GM12878 (cell line): ENCODE data around the gene MILR1. TPM values are rescaled to one million over a fixed set of nuclear protein-coding genes. Genes with fewer than 3 reads are reported as not detected.

Experiments used
- BCL3 ChIP-seq: IDR thresholded peaks from 2 replicates; pipeline ENCODE4 v1.6.1; 2011; ENCODE audit warnings: borderline replicate concordance, low read depth, mild to moderate bottlenecking, moderate library complexity, low read length; ENCODE audit not compliant: insufficient read depth, poor library complexity, severe bottlenecking
- CHD1 ChIP-seq: IDR thresholded peaks from 2 replicates; pipeline ENCODE4 v1.6.1; 2012; ENCODE audit warnings: low read depth, low read length, improper control_type of control experiment
- HDAC2 ChIP-seq: fragments of 200-600 bp; sonication (generic); IDR thresholded peaks from 2 replicates; pipeline ENCODE4 v1.6.1; 2017
- MTA3 ChIP-seq: IDR thresholded peaks from 2 replicates; pipeline ENCODE4 v1.6.1; 2012; ENCODE audit warnings: low read length, inconsistent platforms, borderline replicate concordance
- MYB ChIP-seq: fragments of 150-350 bp; IDR thresholded peaks from 2 replicates; pipeline ENCODE4 v1.6.1; 2014; ENCODE audit warnings: mild to moderate bottlenecking, low read depth, low read length, borderline replicate concordance
- TCF3 ChIP-seq: IDR thresholded peaks from 2 replicates; pipeline ENCODE4 v1.6.1; 2012; ENCODE audit warnings: low read depth, mild to moderate bottlenecking, low read length, borderline replicate concordance; ENCODE audit not compliant: insufficient read depth
- ZNF24 ChIP-seq: fragments of 450-650 bp; IDR thresholded peaks from 2 replicates; pipeline ENCODE4 v1.6.1; 2017; ENCODE audit warnings: antibody characterized with exemption, mild to moderate bottlenecking
- polyA plus RNA-seq, 11 experiments: library from polyadenylated mRNA; depleted of rRNA in 4 of 11; unstranded in 6 of 11; stranded (reverse) in 5 of 11; fragments of >200 nt; fragmentation: Nextera tagmentation in 4 of 11; fragmentation: Illumina TruSeq in 1 of 11; extraction: Ambion mirVana in 4 of 11; extraction: Trizol in 1 of 11; gene quantifications; 1 replicate in 1 of 11; 2 replicates in 10 of 11; pipeline versions ENCODE4 v1.2.1 to v1.2.3, GENCODE V29; 2011 to 2016; ENCODE audit warnings: inconsistent platforms in 2 of 11, missing spikeins in 2 of 11, low read depth in 1 of 11
- total RNA-seq, 4 experiments: library from RNA; depleted of rRNA in 3 of 4; stranded (reverse); fragments of >200 nt in 3 of 4; fragmentation: Illumina TruSeq in 1 of 4; extraction: Trizol in 1 of 4; gene quantifications; 2 replicates each; pipeline versions ENCODE4 v1.2.1 to v1.2.3, GENCODE V29; 2013 to 2021
- TF ChIP-seq, protein P1 (sequence below): fragments of 450-650 bp; IDR thresholded peaks from 2 replicates; pipeline ENCODE4 v1.6.1; 2017; ENCODE audit warnings: mild to moderate bottlenecking, moderate library complexity
- TF ChIP-seq, protein P2 (sequence below): IDR thresholded peaks from 2 replicates; pipeline ENCODE4 v1.6.1; 2011; ENCODE audit warnings: low read depth, low read length, improper control_type of control experiment, borderline replicate concordance
- TF ChIP-seq, protein P3 (sequence below): IDR thresholded peaks from 2 replicates; pipeline ENCODE4 v1.6.1; 2011; ENCODE audit warnings: mild to moderate bottlenecking, low read depth, low read length, moderate library complexity; ENCODE audit not compliant: insufficient replicate concordance

MILR1 gene
- total and polyA plus RNA-seq, 10 of the 15 experiments (the other 5 are each of a cell fraction or from before 2014, with no cell fraction given): 2.0 to 47.2 (median 17.2) TPM

- no peak for TF ChIP-seq MYB
- TF ChIP-seq CHD1: peak; percentile 91
- TF ChIP-seq, protein P1, sequence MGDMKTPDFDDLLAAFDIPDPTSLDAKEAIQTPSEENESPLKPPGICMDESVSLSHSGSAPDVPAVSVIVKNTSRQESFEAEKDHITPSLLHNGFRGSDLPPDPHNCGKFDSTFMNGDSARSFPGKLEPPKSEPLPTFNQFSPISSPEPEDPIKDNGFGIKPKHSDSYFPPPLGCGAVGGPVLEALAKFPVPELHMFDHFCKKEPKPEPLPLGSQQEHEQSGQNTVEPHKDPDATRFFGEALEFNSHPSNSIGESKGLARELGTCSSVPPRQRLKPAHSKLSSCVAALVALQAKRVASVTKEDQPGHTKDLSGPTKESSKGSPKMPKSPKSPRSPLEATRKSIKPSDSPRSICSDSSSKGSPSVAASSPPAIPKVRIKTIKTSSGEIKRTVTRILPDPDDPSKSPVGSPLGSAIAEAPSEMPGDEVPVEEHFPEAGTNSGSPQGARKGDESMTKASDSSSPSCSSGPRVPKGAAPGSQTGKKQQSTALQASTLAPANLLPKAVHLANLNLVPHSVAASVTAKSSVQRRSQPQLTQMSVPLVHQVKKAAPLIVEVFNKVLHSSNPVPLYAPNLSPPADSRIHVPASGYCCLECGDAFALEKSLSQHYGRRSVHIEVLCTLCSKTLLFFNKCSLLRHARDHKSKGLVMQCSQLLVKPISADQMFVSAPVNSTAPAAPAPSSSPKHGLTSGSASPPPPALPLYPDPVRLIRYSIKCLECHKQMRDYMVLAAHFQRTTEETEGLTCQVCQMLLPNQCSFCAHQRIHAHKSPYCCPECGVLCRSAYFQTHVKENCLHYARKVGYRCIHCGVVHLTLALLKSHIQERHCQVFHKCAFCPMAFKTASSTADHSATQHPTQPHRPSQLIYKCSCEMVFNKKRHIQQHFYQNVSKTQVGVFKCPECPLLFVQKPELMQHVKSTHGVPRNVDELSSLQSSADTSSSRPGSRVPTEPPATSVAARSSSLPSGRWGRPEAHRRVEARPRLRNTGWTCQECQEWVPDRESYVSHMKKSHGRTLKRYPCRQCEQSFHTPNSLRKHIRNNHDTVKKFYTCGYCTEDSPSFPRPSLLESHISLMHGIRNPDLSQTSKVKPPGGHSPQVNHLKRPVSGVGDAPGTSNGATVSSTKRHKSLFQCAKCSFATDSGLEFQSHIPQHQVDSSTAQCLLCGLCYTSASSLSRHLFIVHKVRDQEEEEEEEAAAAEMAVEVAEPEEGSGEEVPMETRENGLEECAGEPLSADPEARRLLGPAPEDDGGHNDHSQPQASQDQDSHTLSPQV: no peak
- TF ChIP-seq ZNF24: no peak
- peak; percentile 54; the same call in 1 of the 2 replicates for TF ChIP-seq TCF3
- TF ChIP-seq MTA3: no peak; the same call in 1 of the 2 replicates
- no peak for TF ChIP-seq HDAC2
- TF ChIP-seq, protein P2, sequence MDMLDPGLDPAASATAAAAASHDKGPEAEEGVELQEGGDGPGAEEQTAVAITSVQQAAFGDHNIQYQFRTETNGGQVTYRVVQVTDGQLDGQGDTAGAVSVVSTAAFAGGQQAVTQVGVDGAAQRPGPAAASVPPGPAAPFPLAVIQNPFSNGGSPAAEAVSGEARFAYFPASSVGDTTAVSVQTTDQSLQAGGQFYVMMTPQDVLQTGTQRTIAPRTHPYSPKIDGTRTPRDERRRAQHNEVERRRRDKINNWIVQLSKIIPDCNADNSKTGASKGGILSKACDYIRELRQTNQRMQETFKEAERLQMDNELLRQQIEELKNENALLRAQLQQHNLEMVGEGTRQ: no peak
- TF ChIP-seq, protein P3, sequence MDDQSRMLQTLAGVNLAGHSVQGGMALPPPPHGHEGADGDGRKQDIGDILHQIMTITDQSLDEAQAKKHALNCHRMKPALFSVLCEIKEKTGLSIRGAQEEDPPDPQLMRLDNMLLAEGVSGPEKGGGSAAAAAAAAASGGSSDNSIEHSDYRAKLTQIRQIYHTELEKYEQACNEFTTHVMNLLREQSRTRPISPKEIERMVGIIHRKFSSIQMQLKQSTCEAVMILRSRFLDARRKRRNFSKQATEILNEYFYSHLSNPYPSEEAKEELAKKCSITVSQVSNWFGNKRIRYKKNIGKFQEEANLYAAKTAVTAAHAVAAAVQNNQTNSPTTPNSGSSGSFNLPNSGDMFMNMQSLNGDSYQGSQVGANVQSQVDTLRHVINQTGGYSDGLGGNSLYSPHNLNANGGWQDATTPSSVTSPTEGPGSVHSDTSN: peak; percentile 17
- TF ChIP-seq BCL3: no peak
Measured at GRCh38 chr17:64505340-64506200, 56.7 kb downstream of the MILR1 start (continued).
